Fibroblast of mammary gland (primary cell): ENCODE measurements around the gene CFAP20.
"Not testable (repeated sequence)": the region's sequence is repeated elsewhere in the genome, so short reads cannot be mapped to it uniquely, and the experiment has no call there.

ENCODE experiments used
- DNase-seq: peaks from one replicate; pipeline ENCODE4 v3.0.0-alpha.2; 2010; ENCODE audit warnings: low read depth
- H3K4me3 ChIP-seq: 2 replicates; pipeline ENCODE4 v1.5.1; 2011; ENCODE audit warnings: low read depth, mild to moderate bottlenecking, low read length, moderate library complexity; ENCODE audit not compliant: control insufficient read depth
- CTCF ChIP-seq: conservative IDR thresholded peaks from 2 replicates; pipeline ENCODE4 v1.5.1; 2011; ENCODE audit warnings: low read depth, low read length, inconsistent platforms; ENCODE audit not compliant: control insufficient read depth, insufficient read depth

The CFAP20 gene

DNA sequence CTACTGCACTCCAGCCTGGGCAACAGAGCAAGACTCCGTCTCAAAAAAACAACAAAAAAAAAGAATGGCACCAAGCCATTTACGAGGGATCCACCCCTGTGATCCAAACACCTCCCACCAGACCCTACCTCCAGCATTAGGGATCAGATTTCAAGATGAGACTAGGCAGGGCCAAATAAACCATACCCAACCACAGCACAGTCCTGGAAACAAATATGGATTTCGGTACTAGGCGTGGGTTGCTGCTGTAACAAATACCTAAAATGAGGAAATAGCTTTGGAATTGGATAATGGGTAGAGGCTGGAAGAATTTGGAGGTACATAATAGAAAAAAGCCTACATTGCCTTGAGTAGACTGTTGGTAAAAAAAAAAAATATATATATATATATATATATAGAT is 54.5 kb downstream of the CFAP20 start:
- no peak for TF ChIP-seq CTCF
- DNase-seq, result no peak
- no peak overlapping the region for H3K4me3 ChIP-seq

- H3K4me3 ChIP-seq, DNase-seq: not testable (repeated sequence)
Observed at GRCh38 chr16:58073086-58073485, 56.1 kb downstream of the CFAP20 start.

DNA sequence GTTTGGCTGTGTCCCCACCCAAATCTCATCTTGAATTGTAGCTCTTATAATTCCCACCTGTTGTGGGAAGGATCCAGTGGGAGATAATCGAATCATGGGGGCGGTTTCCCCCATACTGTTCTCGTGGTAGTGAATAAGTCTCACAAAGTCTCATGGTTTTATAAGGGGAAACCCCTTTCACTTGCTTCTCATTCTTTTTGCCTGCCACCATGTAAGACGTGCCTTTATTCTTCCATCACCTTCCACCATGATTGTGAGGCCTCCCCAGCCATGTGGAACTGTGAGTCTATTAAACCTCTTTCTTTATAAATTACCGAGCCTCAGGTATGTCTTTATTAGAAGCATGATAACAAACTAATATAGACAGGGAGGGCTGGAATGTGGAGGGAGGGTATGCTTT is 57.0 kb downstream of the CFAP20 start:
- DNase-seq, H3K4me3 ChIP-seq: not testable (repeated sequence)

GRCh38 chr16:58070585-58070984 is 58.6 kb downstream of the CFAP20 start:
- no peak for DNase-seq
- H3K4me3 ChIP-seq, result no peak overlapping the region
- no peak for TF ChIP-seq CTCF
